Lower lobe of right lung (tissue), 2 donors: Measurements from ENCODE around the gene LETM1. TPM values are rescaled to one million over a fixed set of nuclear protein-coding genes. Genes with fewer than 3 reads are reported as not detected.

Experiments
- ATAC-seq, 2 donors: fragments of 200-7000 bp; cut with Tn5 transposase; one replicate each; pipeline ENCODE4 v1.9.1; 2020 to 2022; ENCODE audit warnings: mild to moderate bottlenecking in 2 of 2, moderate library complexity in 2 of 2
- DNase-seq: peaks from one replicate; pipeline ENCODE4 v3.0.0-alpha.2; 2020
- H3K27ac ChIP-seq: fragments of 200-600 bp; one replicate; pipeline ENCODE4 v1.8.0; 2022
- H3K27me3 ChIP-seq: fragments of 200-600 bp; one replicate; pipeline ENCODE4 v1.8.0; 2022; ENCODE audit warnings: low read depth
- H3K36me3 ChIP-seq: fragments of 200-600 bp; one replicate; pipeline ENCODE4 v1.8.0; 2022; ENCODE audit warnings: mild to moderate bottlenecking
- H3K4me1 ChIP-seq: fragments of 200-600 bp; one replicate; pipeline ENCODE4 v1.8.0; 2022
- H3K4me3 ChIP-seq: fragments of 200-600 bp; one replicate; pipeline ENCODE4 v1.8.0; 2022; ENCODE audit warnings: mild to moderate bottlenecking
- H3K9me3 ChIP-seq: fragments of 200-600 bp; one replicate; pipeline ENCODE4 v1.8.0; 2022
- CTCF ChIP-seq: fragments of 200-600 bp; IDR thresholded peaks from one replicate; pipeline ENCODE4 v1.8.0; 2022; ENCODE audit warnings: antibody characterized with exemption, mild to moderate bottlenecking
- intact Hi-C: fragments of 100-400 bp; cut with DNase I; formaldehyde crosslinking; loops from one replicate; pipeline ENCODE4 v1.11.0; 2022
- total RNA-seq: library from RNA; stranded (reverse); fragmentation: NEBNext Ultra II Directional; extraction: Animal tissue kit (Norgen Biotek cat#: 25700); gene quantifications from one replicate; pipeline ENCODE4 v1.2.1, GENCODE V29; 2021
- donor health status: DM: no; HTN: yes; CAD: no; lungs with severe emphysema.

The LETM1 gene
- total RNA-seq, 1 donor from 2014 or later, result 33.6 TPM

GRCh38 chr4:1770245-1770644 lies 85.7 kb downstream of the LETM1 start:
- Histone ChIP-seq H3K27ac (peak overlapping the region; percentile 80), H3K36me3 (no peaks in the 10 kb centered on the region), H3K4me1 (peaks cover 40% of the 10 kb centered on the region), H3K4me3 (no peak overlapping the region), H3K9me3 (no peaks in the 10 kb centered on the region), H3K27me3 (peaks cover 27% of the 10 kb centered on the region)
- intact Hi-C loops, result no loop called here
- ATAC-seq (no peak), DNase-seq (no peak)
- TF ChIP-seq CTCF, result no peak

- Histone ChIP-seq H3K9me3 (no peaks in the 10 kb centered on the region), H3K27ac (peak overlapping the region; percentile 80), H3K4me3 (no peak overlapping the region), H3K36me3 (no peaks in the 10 kb centered on the region), H3K27me3 (peaks cover 27% of the 10 kb centered on the region), H3K4me1 (peaks cover 40% of the 10 kb centered on the region)
- DNase-seq (no peak), ATAC-seq (no peak)
- intact Hi-C loops, result no loop called here
- TF ChIP-seq CTCF, result no peak
Observed at GRCh38 chr4:1769692-1770091, 86.3 kb downstream of the LETM1 start.

- intact Hi-C loops, result no loop called here
- Histone ChIP-seq H3K4me3 (peak overlapping the region; percentile 51), H3K9me3 (no peaks in the 10 kb centered on the region), H3K36me3 (no peaks in the 10 kb centered on the region), H3K27me3 (peaks cover 27% of the 10 kb centered on the region), H3K27ac (peak overlapping the region; percentile 80), H3K4me1 (peaks cover 47% of the 10 kb centered on the region)
- peak; percentile 85 for DNase-seq
- no peak for TF ChIP-seq CTCF
- ATAC-seq, result peak; percentile 56 to 81
Observed at GRCh38 chr4:1768367-1769034, 87.5 kb downstream of the LETM1 start.

- peaks cover 32% of the 10 kb centered on the region for H3K27me3 ChIP-seq
- peaks cover 51% of the 10 kb centered on the region for H3K4me1 ChIP-seq
- peak; percentile 47 to 56 for ATAC-seq
- intact Hi-C loops, result no loop called here
- H3K4me3 ChIP-seq, result peak overlapping the region; percentile 51
- peak; percentile 82 for DNase-seq
- peak overlapping the region; percentile 80 for H3K27ac ChIP-seq
- peak; percentile 38 for TF ChIP-seq CTCF
- H3K9me3 ChIP-seq, result no peaks in the 10 kb centered on the region
- no peaks in the 10 kb centered on the region for H3K36me3 ChIP-seq
Observed at GRCh38 chr4:1767770-1768366, 88.1 kb downstream of the LETM1 start.

- Histone ChIP-seq H3K36me3 (no peaks in the 10 kb centered on the region), H3K4me1 (peaks cover 51% of the 10 kb centered on the region), H3K27ac (peak overlapping the region; percentile 80), H3K4me3 (peak overlapping the region; percentile 51), H3K27me3 (peaks cover 33% of the 10 kb centered on the region), H3K9me3 (no peaks in the 10 kb centered on the region)
- DNase-seq (no peak), ATAC-seq (peak; percentile 10 to 16)
- intact Hi-C loops, result no loop called here
- TF ChIP-seq CTCF, result no peak
Observed at GRCh38 chr4:1767061-1767769, 88.7 kb downstream of the LETM1 start.
